Immature natural killer cell (primary cell): ENCODE results near the gene RNASE12. TPM values are rescaled to one million over a fixed set of nuclear protein-coding genes. Genes with fewer than 3 reads are reported as not detected.
"Not testable (repeated sequence)": the region's sequence is repeated elsewhere in the genome, so short reads cannot be mapped to it uniquely, and the experiment has no call there.

Experiments used
- DNase-seq, 3 donors: peaks; one replicate each; pipeline ENCODE4 v3.0.0; 2022; ENCODE audit warnings: mixed read lengths in 1 of 3
- H3K27ac Mint-ChIP-seq, 6 donors: one replicate each; pipeline ENCODE4 v1.8.0; 2020; ENCODE audit warnings: mixed read lengths in 6 of 6, mild to moderate bottlenecking in 5 of 6, inconsistent platforms in 4 of 6, moderate library complexity in 3 of 6
- H3K27me3 Mint-ChIP-seq, 3 donors: one replicate each; pipeline ENCODE4 v1.8.0; 2020 to 2021; ENCODE audit warnings: low read depth in 3 of 3, mild to moderate bottlenecking in 3 of 3, mixed read lengths in 3 of 3, moderate library complexity in 3 of 3, inconsistent platforms in 1 of 3
- H3K36me3 Mint-ChIP-seq, 3 donors: one replicate each; pipeline ENCODE4 v1.8.0; 2020; ENCODE audit warnings: mixed read lengths in 3 of 3, inconsistent platforms in 2 of 3, mild to moderate bottlenecking in 2 of 3
- H3K4me1 Mint-ChIP-seq, 2 donors: one replicate each; pipeline ENCODE4 v1.8.0; 2020; ENCODE audit warnings: inconsistent platforms in 2 of 2, mild to moderate bottlenecking in 2 of 2, mixed read lengths in 2 of 2, moderate library complexity in 1 of 2
- H3K4me3 Mint-ChIP-seq, 5 donors: one replicate each; pipeline ENCODE4 v1.8.0; 2020; ENCODE audit warnings: mild to moderate bottlenecking in 5 of 5, mixed read lengths in 5 of 5, inconsistent platforms in 3 of 5, moderate library complexity in 3 of 5
- H3K9me3 Mint-ChIP-seq, 6 donors: one replicate each; pipeline ENCODE4 v1.8.0; 2020; ENCODE audit warnings: mild to moderate bottlenecking in 6 of 6, mixed read lengths in 6 of 6, inconsistent platforms in 4 of 6, moderate library complexity in 3 of 6
- polyA plus RNA-seq, 3 donors: library from polyadenylated mRNA; unstranded; fragments of 300-500 nt; fragmentation: Illumina TruSeq; gene quantifications; one replicate each; pipeline ENCODE4 v1.2.3, GENCODE V29; 2021

The RNASE12 gene
- polyA plus RNA-seq, 3 donors from 2014 or later = not detected

GRCh38 chr14:20583142-20583541 is 8.0 kb downstream of the RNASE12 start:
- no peak for DNase-seq
- Mint-ChIP-seq H3K36me3 (no peaks in the 10 kb centered on the region), H3K4me1 (no peaks in the 10 kb centered on the region)

GRCh38 chr14:20580242-20580641 is 10.9 kb downstream of the RNASE12 start:
- no peak for DNase-seq

More at GRCh38 chr14:20583142-20583541, 8.0 kb downstream of the RNASE12 start:
- Mint-ChIP-seq H3K27ac (no peak overlapping the region), H3K9me3 (no peaks in the 10 kb centered on the region), H3K27me3 (peaks cover 2 to 3% (median 2%) of the 10 kb centered on the region in 3 donors), H3K4me3 (no peak overlapping the region)

GRCh38 chr14:20578784-20579502 is 12.2 kb downstream of the RNASE12 start:
- no peak overlapping the region for H3K27ac Mint-ChIP-seq

More at GRCh38 chr14:20580242-20580641, 10.9 kb downstream of the RNASE12 start:
- no peak overlapping the region for H3K4me3 Mint-ChIP-seq
- no peak overlapping the region for H3K27ac Mint-ChIP-seq
- H3K4me1 Mint-ChIP-seq = no peaks in the 10 kb centered on the region
- no peaks in the 10 kb centered on the region for H3K9me3 Mint-ChIP-seq
- H3K36me3 Mint-ChIP-seq = no peaks in the 10 kb centered on the region
- H3K27me3 Mint-ChIP-seq = peaks cover 0 to 2% (median 2%) of the 10 kb centered on the region in 3 donors

GRCh38 chr14:20578325-20578724 is 12.9 kb downstream of the RNASE12 start:
- no peak overlapping the region for H3K4me3 Mint-ChIP-seq

More at GRCh38 chr14:20578784-20579502, 12.2 kb downstream of the RNASE12 start:
- Mint-ChIP-seq H3K4me1 (no peaks in the 10 kb centered on the region), H3K27me3 (peaks cover 0 to 3% (median 2%) of the 10 kb centered on the region in 3 donors), H3K36me3 (no peaks in the 10 kb centered on the region), H3K4me3 (no peak overlapping the region), H3K9me3 (peaks cover 0 to 3% (median 0%) of the 10 kb centered on the region in 6 donors)
- DNase-seq = no peak

GRCh38 chr14:20572382-20572990 is 18.7 kb downstream of the RNASE12 start:
- not testable (repeated sequence) for H3K9me3 Mint-ChIP-seq, H3K27ac Mint-ChIP-seq, H3K27me3 Mint-ChIP-seq, H3K4me3 Mint-ChIP-seq, H3K4me1 Mint-ChIP-seq, H3K36me3 Mint-ChIP-seq, DNase-seq

More at GRCh38 chr14:20578325-20578724, 12.9 kb downstream of the RNASE12 start:
- Mint-ChIP-seq H3K27ac (no peak overlapping the region), H3K27me3 (peaks cover 0 to 3% (median 2%) of the 10 kb centered on the region in 3 donors), H3K36me3 (no peaks in the 10 kb centered on the region), H3K9me3 (peaks cover 0 to 3% (median 0%) of the 10 kb centered on the region in 6 donors), H3K4me1 (no peaks in the 10 kb centered on the region)
- no peak for DNase-seq

- not testable (repeated sequence) for DNase-seq, H3K9me3 Mint-ChIP-seq, H3K27me3 Mint-ChIP-seq, H3K27ac Mint-ChIP-seq, H3K4me1 Mint-ChIP-seq, H3K36me3 Mint-ChIP-seq, H3K4me3 Mint-ChIP-seq
Measured at GRCh38 chr14:20570720-20571119, 20.5 kb downstream of the RNASE12 start.

- H3K4me3 Mint-ChIP-seq, H3K27ac Mint-ChIP-seq, H3K4me1 Mint-ChIP-seq: not testable (repeated sequence)
Measured at GRCh38 chr14:20569865-20570264, 21.3 kb downstream of the RNASE12 start.

GRCh38 chr14:20569066-20569465 is 22.1 kb downstream of the RNASE12 start:
- Mint-ChIP-seq H3K4me1 (peaks cover 0 to 3% of the 10 kb centered on the region in 2 donors), H3K27ac (no peak overlapping the region), H3K9me3 (peaks cover 0 to 6% (median 0%) of the 10 kb centered on the region in 6 donors), H3K36me3 (no peaks in the 10 kb centered on the region), H3K4me3 (no peak overlapping the region), H3K27me3 (peaks cover 0 to 4% (median 0%) of the 10 kb centered on the region in 3 donors)
- no peak for DNase-seq

More at GRCh38 chr14:20569865-20570264, 21.3 kb downstream of the RNASE12 start:
- not testable (repeated sequence) for H3K27me3 Mint-ChIP-seq, H3K9me3 Mint-ChIP-seq, DNase-seq, H3K36me3 Mint-ChIP-seq

- Mint-ChIP-seq H3K27ac (no peak overlapping the region), H3K36me3 (no peaks in the 10 kb centered on the region), H3K27me3 (peaks cover 0 to 4% (median 2%) of the 10 kb centered on the region in 3 donors), H3K4me1 (peaks cover 0 to 3% of the 10 kb centered on the region in 2 donors), H3K9me3 (peaks cover 0 to 6% (median 0%) of the 10 kb centered on the region in 6 donors), H3K4me3 (no peak overlapping the region)
- no peak for DNase-seq
Measured at GRCh38 chr14:20568393-20568792, 22.8 kb downstream of the RNASE12 start.

- H3K36me3 Mint-ChIP-seq, H3K27ac Mint-ChIP-seq, H3K9me3 Mint-ChIP-seq, H3K27me3 Mint-ChIP-seq, H3K4me1 Mint-ChIP-seq, H3K4me3 Mint-ChIP-seq, DNase-seq: not testable (repeated sequence)
Measured at GRCh38 chr14:20567199-20567598, 24.0 kb downstream of the RNASE12 start.

- Mint-ChIP-seq H3K9me3 (peaks cover 0 to 6% (median 0%) of the 10 kb centered on the region in 6 donors), H3K27ac (no peak overlapping the region)
Measured at GRCh38 chr14:20564501-20564997, 26.6 kb downstream of the RNASE12 start.

GRCh38 chr14:20563971-20564370 is 27.2 kb downstream of the RNASE12 start:
- H3K36me3 Mint-ChIP-seq = no peaks in the 10 kb centered on the region
- no peak overlapping the region for H3K27ac Mint-ChIP-seq
- DNase-seq = no peak
- no peak overlapping the region for H3K4me3 Mint-ChIP-seq
- peaks cover 0 to 6% (median 0%) of the 10 kb centered on the region in 6 donors for H3K9me3 Mint-ChIP-seq
- H3K4me1 Mint-ChIP-seq = no peaks in the 10 kb centered on the region
- H3K27me3 Mint-ChIP-seq = peaks cover 0 to 4% (median 2%) of the 10 kb centered on the region in 3 donors

More at GRCh38 chr14:20564501-20564997, 26.6 kb downstream of the RNASE12 start:
- Mint-ChIP-seq H3K4me3 (no peak overlapping the region), H3K4me1 (no peaks in the 10 kb centered on the region), H3K36me3 (no peaks in the 10 kb centered on the region), H3K27me3 (peaks cover 0 to 4% (median 2%) of the 10 kb centered on the region in 3 donors)
- no peak for DNase-seq

- DNase-seq = no peak
- H3K4me3 Mint-ChIP-seq = no peak within 1 kb of the TSS
- H3K36me3 Mint-ChIP-seq = peaks cover 0 to 4% (median 0%) of the 10 kb centered on the region in 3 donors
- no peaks in the 10 kb centered on the region for H3K9me3 Mint-ChIP-seq
- H3K4me1 Mint-ChIP-seq = no peaks in the 10 kb centered on the region
- H3K27me3 Mint-ChIP-seq = peaks cover 0 to 7% (median 2%) of the 10 kb centered on the region in 3 donors
- H3K27ac Mint-ChIP-seq = no peak within 1 kb of the TSS
Measured at GRCh38 chr14:20560961-20561360, 30.2 kb downstream of the RNASE12 start, which contains the start of gene RNASE9. RNASE9 (minus strand) TSS chr14:20561047.

- H3K27me3 Mint-ChIP-seq = peaks cover 0 to 10% (median 2%) of the 10 kb centered on the region in 3 donors
- H3K27ac Mint-ChIP-seq = no peak overlapping the region
- no peaks in the 10 kb centered on the region for H3K9me3 Mint-ChIP-seq
- DNase-seq = no peak
- peaks cover 0 to 4% (median 0%) of the 10 kb centered on the region in 3 donors for H3K36me3 Mint-ChIP-seq
- no peak overlapping the region for H3K4me3 Mint-ChIP-seq
- no peaks in the 10 kb centered on the region for H3K4me1 Mint-ChIP-seq
Measured at GRCh38 chr14:20559461-20559904, 31.7 kb downstream of the RNASE12 start.
